ENCODE data around the gene LRRC71.

DNA sequence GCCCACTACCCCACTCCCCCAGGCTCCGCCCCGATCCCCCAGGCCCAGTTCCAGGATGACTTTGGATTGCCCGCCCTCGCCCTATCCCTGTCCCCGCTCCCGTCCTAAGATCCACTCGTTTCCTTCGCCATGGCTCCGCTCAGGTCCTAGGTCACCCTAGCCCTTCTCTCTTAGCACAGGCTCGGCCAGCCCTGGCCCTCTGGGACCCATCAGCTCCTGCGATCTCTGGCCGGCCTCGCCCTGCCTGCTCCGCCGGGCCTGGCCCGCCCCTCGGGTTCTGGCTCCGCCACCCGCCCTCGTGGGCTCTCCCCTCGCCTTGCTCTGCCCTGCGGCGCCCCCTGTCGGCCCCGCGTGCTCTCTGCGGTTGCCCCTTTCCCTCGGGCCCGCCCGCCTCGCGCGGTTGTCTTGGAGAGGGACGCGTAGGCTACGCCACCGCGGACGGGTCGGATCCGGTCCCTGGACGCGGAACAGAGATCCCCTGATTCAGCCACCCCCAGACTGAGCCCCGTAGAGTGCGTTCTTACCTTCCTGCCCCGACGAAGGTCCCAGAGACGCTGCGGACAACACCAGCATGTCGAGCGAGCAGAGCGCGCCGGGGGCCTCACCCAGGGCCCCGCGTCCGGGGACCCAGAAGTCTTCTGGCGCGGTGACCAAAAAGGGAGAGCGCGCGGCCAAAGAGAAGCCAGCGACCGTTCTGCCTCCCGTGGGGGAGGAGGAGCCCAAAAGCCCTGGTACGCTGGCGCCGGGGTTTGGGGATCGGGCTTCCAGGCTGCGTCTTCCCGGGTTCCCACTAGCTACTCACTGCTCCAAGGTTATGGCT lies at the start of gene LRRC71:
- TF ChIP-seq ZSCAN29 (CRISPR knock-in tag; conservative IDR thresholded peaks at IDR 0.05) (no peak), ZNF34 (CRISPR knock-in tag; IDR thresholded peaks at IDR 0.05; ENCODE audit: borderline replicate concordance) (no peak), GTF2F1 (IDR thresholded peaks at IDR 0.05; ENCODE audit: low read length) (no peak), ZMYM2 (CRISPR knock-in tag; IDR thresholded peaks at IDR 0.05) (no peak)
- TF ChIP-seq, protein P1, sequence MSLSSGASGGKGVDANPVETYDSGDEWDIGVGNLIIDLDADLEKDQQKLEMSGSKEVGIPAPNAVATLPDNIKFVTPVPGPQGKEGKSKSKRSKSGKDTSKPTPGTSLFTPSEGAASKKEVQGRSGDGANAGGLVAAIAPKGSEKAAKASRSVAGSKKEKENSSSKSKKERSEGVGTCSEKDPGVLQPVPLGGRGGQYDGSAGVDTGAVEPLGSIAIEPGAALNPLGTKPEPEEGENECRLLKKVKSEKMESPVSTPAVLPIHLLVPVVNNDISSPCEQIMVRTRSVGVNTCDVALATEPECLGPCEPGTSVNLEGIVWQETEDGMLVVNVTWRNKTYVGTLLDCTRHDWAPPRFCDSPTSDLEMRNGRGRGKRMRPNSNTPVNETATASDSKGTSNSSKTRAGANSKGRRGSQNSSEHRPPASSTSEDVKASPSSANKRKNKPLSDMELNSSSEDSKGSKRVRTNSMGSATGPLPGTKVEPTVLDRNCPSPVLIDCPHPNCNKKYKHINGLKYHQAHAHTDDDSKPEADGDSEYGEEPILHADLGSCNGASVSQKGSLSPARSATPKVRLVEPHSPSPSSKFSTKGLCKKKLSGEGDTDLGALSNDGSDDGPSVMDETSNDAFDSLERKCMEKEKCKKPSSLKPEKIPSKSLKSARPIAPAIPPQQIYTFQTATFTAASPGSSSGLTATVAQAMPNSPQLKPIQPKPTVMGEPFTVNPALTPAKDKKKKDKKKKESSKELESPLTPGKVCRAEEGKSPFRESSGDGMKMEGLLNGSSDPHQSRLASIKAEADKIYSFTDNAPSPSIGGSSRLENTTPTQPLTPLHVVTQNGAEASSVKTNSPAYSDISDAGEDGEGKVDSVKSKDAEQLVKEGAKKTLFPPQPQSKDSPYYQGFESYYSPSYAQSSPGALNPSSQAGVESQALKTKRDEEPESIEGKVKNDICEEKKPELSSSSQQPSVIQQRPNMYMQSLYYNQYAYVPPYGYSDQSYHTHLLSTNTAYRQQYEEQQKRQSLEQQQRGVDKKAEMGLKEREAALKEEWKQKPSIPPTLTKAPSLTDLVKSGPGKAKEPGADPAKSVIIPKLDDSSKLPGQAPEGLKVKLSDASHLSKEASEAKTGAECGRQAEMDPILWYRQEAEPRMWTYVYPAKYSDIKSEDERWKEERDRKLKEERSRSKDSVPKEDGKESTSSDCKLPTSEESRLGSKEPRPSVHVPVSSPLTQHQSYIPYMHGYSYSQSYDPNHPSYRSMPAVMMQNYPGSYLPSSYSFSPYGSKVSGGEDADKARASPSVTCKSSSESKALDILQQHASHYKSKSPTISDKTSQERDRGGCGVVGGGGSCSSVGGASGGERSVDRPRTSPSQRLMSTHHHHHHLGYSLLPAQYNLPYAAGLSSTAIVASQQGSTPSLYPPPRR (CRISPR knock-in tag; IDR thresholded peaks at IDR 0.05; ENCODE audit: borderline replicate concordance), result no peak

Data from HepG2 (cell line).